HG03469 (cell line): ENCODE measurements around the gene ATG4A.

Experiments
- ATAC-seq: cut with Tn5 transposase; IDR thresholded peaks from one replicate; pipeline ENCODE4 v1.9.1; 2021; ENCODE audit warnings: mild to moderate bottlenecking, moderate library complexity, moderate number of reproducible peaks; ENCODE audit not compliant: unreplicated experiment

ATG4A gene

DNA sequence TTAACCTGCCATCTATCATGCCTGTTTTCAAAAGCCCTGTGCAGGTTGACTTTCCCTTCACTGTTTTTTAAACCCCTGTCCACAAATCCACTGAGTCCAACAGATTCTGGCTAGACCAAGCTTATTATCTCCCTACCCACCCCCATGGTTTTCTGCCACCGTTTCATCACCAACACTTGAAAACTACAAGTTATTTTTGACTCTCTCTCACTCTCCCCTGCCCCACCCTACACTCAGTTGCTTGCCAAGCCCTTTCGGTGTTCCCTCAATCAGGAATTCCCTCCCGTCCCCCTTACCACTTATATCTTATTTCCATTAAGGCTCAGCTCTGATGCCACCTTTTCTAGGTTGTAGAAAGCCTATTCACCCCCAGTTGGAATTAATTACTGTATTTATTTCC is 29.7 kb downstream of the ATG4A start:
- no peak for ATAC-seq

DNA sequence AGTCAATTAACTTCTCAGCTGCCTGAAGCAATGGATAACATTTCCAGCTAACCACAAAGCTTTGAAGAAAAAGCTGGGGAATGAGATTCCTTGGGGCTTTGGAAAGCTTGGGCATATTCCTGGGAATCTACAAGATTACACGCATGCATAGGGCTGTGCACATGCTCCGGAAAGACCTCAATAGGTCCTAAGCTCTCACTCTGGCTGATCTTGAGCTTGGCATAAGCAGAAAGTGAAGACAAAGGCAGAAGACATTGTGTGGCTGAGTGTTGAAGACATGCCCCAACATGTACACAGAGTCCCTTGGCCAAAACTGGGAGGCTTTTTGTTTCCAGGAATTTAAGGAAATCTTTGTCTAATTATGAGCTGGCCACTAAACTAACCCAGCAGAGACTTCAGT is 31.2 kb downstream of the ATG4A start:
- ATAC-seq = no peak

- no peak for ATAC-seq
Observed at GRCh38 chrX:108123591-108124366, 32.2 kb downstream of the ATG4A start.

- no peak for ATAC-seq
Observed at GRCh38 chrX:108126661-108127060, 35.1 kb downstream of the ATG4A start.

DNA sequence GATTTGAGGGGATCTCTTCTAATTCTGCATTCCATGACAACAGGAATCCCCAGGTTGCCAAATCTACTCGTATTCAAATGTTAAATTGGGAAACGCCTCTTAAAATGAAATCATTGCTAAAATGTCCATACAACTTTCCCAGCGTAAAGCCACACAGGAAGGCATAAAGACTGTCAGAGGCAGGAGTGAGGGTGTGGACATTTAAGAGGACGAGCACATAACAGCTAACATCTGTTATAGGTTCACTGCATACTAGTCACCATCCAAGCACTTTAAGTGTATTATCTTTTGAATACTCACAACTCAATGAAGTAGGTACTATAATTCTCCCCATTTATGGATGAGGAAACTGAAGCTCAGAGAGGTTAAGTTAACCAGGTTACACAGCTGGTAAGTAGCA is 35.6 kb downstream of the ATG4A start:
- no peak for ATAC-seq

DNA sequence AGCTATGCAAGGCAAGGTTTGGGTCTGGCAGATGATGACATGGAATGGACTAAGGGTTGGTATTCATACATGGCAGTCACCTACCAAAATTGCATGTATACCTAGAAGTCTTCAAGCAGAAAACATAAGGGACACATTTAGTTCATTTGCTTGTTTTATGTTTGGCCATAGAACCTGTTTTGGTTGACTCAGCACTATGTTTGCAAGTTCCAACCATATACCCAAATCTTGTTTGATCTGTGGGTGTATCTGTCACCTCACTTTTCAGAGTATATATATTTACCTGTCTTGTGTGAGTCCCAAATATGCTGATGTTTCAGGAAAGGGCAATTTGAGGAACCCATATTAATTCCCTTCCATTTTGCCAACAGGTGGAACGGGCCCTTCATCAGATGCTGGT is 39.3 kb downstream of the ATG4A start:
- no peak for ATAC-seq

DNA sequence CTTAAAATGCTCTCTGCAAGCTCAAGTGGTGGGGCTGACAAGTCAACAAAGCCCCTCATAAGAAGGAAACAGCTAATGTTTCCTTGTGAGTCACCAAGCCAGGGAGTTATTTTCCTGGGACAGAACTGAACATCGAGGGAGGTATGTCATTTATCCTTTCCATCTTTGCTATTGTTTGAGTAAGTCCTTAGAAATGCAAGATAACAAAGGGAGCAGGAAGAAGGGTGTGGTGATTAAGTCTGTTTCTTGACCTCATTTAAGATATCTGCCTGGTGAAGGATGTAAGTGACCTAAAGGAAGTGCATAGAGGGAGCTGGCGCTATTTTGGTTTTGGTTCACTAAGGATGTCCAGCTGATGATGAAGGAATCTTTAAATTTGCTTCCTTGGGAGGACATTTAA is 39.9 kb downstream of the ATG4A start:
- ATAC-seq = no peak

DNA sequence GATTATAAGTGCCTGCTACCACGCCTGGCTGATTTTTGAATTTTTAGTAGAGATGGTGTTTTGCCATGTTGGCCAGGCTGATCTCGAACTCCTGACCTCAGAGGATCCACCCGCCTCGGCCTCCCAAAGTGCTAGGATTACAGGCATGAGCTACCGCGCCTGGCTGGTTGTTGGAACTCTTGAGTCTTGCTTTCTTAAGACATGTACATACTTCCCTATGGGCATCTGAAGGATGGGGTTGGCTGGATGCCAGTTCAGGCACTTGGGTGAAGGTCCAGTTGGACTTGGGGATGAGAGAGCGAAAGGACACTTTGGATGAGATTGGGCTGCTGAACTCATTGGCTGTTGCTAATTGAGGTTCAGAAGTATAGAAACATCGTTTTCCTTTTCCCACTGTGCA is 40.5 kb downstream of the ATG4A start:
- no peak for ATAC-seq

DNA sequence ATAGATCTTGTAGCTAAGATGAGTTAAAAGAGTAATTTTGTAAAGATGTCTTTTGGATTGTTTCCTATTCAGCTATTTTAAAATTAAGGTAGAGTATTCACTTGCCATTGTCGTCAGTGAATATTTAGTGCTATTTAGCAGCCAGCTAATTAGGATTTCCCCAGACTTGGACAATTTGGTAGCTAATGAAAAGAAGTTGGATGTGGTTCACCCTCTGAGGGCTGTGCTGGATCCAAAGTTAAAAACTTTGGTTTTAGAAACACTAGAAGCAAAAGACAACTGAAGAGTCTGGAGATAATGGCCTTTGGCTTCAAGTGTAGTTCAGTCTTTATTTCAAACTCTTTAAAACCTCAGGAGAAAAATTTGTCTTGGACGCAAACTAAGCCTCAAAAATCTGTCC is 41.3 kb downstream of the ATG4A start:
- ATAC-seq = no peak

DNA sequence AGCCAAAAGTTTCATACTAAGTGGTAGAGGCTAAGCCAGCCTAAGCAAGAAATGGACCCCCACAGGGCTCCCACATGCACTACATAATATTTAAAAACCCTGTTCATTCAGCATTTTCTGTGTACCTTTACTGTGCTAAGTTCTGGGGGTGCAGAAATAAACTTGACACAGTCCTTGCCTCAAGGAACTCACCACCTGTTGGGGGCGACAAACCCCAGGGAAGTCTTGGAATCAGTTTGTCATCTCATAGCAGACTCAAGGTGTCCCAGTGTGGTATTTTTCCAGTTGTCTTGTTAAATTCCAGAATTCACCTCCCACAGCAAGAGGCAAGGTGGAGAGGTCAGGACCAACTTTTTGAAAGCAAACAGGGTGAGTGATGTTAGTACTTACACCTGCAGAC is 43.1 kb downstream of the ATG4A start:
- no peak for ATAC-seq

DNA sequence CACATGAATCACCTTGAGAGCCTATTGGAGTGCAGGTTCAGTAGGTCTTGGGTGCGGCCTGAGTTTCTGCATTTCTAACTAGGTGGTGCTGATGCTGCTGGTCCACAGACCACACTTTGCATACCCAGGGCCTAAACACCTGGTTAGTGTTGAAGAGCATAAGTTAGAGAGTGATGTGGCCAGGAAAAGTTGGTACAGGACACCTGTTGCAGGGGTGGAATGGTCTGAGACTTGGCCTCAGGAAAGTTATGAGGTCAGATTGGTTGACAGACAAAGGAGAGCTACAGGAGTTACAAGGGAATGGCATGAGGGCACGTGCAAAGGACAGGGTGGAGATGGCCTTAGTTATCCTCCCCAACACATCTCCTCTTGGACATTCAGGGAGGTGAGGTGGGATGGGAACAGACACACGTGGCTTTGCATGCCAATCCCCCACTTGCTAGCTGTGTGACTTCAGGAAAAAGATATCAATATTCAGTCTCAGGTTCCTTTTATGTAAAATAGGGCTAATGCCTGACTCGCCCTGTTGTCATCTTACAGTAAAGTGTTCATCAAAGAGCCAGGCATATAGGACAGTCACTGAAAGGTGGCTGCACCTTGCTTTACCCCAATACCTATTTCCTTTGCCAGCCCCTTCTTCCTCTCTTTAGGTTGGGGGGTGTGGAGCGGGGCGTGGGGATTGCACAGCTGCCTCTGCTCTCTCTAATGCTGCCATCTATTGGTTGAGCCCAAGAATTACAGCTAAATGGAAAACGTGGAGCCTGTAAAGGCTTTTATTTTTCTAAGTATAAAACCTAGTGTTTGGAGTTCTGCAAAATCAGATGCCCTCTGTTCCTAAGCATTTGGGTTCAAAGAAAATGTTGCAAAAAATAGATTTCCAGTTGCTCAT is 47.5 kb downstream of the ATG4A start:
- ATAC-seq = no peak

- ATAC-seq = peak; percentile 58
Observed at GRCh38 chrX:108148524-108148923, 56.9 kb downstream of the ATG4A start.

DNA sequence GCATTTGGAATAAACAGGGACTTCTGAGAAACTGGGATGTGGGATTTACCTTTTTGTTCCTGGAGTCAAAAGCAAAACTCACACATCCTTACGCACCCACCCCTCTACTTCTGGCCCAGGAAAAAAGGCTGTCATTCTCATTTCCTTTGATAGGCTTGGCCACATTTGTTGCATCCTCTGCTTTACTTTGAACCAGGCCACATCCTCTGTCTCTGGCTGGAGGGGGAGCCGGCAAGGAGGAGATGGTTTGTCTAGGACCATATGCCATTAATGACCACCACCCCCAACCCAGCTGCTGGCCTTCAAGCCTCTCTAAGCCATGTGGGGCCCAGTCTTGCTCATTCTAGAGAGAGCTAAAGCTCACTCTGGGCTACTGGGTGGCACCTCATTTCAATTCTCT is 64.5 kb downstream of the ATG4A start:
- no peak for ATAC-seq

- no peak for ATAC-seq
Observed at GRCh38 chrX:108156934-108157466, 65.4 kb downstream of the ATG4A start.

DNA sequence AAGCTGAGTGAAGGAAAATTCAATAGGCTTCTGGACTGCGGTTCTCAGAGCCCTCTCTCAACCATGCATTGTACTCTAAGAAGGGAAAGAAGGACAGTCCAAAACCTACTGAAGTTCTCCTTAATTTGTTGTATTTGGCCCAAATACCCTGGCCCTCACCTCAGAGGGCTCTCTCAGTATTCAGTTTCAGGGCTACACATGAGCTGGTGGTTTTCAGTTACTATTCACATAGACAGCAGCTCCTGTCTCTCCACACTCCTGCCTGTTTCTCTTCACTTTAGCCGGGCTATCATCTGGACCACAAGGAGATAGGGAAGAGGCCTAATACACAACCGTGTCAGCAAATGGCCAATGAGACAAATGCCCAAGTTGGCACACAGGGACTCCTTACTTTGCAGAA is 66.0 kb downstream of the ATG4A start:
- no peak for ATAC-seq

DNA sequence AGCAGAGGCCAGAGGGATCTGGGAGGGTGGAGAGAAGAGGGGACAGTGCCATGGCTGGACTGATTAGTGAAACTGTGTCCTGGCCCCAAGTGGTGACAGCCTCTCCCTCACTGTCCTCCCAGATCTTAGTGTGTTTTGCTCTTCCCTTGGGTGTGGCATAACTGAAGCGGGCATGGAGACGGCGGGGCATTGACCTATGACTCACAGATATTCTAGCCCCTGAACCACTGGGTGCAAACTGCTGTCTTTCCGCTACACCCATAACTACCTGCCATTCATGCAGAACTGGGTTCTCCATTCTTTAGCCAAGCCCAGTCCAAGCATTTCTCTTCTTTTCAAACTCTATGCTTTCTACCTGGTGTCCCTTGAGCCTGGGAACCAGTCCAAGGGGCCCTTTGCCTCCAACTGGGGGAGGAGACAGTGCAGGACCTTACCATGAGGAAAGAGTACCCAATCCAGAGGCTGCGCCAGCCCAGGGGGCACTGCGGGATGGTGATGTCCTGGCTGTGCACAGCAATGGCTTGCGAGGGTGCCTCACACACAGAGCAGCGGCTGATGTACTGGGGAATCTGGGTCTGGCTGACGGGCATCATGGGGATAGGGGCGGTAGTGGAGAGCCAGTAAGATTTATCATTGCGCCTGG is 67.6 kb downstream of the ATG4A start:
- ATAC-seq = no peak

GRCh38 chrX:108160309-108160708 is 68.7 kb downstream of the ATG4A start:
- ATAC-seq = no peak

GRCh38 chrX:108162265-108162664 is 70.7 kb downstream of the ATG4A start:
- no peak for ATAC-seq

GRCh38 chrX:108163333-108164082 is 71.9 kb downstream of the ATG4A start:
- ATAC-seq = no peak

- no peak for ATAC-seq
Observed at GRCh38 chrX:108165383-108166111, 74.0 kb downstream of the ATG4A start.
